ENCODE results near the gene STAMBP. TPM values are rescaled to one million over a fixed set of nuclear protein-coding genes. Genes with fewer than 3 reads are reported as not detected.
A peak's percentile ranks its signal among the peaks of the same experiment; 100 is the strongest.

The STAMBP gene
- total and polyA plus RNA-seq, 8 donors: 22.6 to 84.9 (median 33.1) TPM

- TF ChIP-seq POLR2A (IDR thresholded peaks at IDR 0.05): no peak
- no peak for TF ChIP-seq EP300 (IDR thresholded peaks at IDR 0.05)
- no peak for TF ChIP-seq POLR2AphosphoS5 (IDR thresholded peaks at IDR 0.05)
- TF ChIP-seq CTCF (IDR thresholded peaks at IDR 0.05): no peak
- H3K4me3 ChIP-seq: no peak overlapping the region
- H3K9me3 ChIP-seq: no peaks in the 10 kb centered on the region
- no peaks in the 10 kb centered on the region for H3K27me3 ChIP-seq
- WGBS, 5 donors: 84 to 95% (median 91%) methylated on average over 6 of the region's 6 CpGs
- intact Hi-C loops (cut with DNase I; ENCODE audit: low total_unique reads): no loop called here
- no peak overlapping the region for H3K27ac ChIP-seq
- no peaks in the 10 kb centered on the region for H3K4me1 ChIP-seq
- peaks cover 21 to 97% (median 94%) of the 10 kb centered on the region in 4 donors for H3K36me3 ChIP-seq
- no peak for DNase-seq
Observed at GRCh38 chr2:73859721-73860586, 31.2 kb downstream of the STAMBP start.

DNA sequence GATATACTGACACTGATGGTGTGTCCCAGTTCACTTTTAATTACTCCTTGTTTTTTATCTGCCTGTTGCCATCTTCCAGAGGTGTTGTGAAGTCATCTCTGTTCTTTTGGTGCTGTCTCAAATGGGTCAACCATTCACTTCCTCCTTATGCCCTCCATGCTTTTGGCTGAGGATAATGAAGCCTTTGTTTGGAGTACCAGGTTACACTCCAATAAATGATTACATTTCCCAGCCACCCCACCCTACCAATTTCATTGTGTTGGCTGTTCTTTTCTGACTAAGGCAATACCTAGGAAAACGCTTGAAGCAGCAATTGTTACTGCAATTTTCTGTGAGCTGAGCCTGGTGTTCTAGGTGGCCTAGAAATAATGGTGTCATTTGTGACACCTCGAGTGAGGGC is 34.2 kb downstream of the STAMBP start:
- H3K27me3 ChIP-seq: no peaks in the 10 kb centered on the region
- intact Hi-C loops (cut with DNase I; ENCODE audit: low total_unique reads): no loop called here
- no peak for DNase-seq
- 30 to 75% (median 48%) methylated on average over 2 of the region's 2 CpGs for WGBS, 5 donors
- H3K4me1 ChIP-seq: no peaks in the 10 kb centered on the region
- no peak for TF ChIP-seq CTCF (IDR thresholded peaks at IDR 0.05)
- no peak for TF ChIP-seq POLR2A (IDR thresholded peaks at IDR 0.05)
- TF ChIP-seq POLR2AphosphoS5 (IDR thresholded peaks at IDR 0.05): no peak
- no peak for TF ChIP-seq EP300 (IDR thresholded peaks at IDR 0.05)
- H3K9me3 ChIP-seq: no peaks in the 10 kb centered on the region
- H3K36me3 ChIP-seq: peaks cover 16 to 92% (median 90%) of the 10 kb centered on the region in 4 donors
- H3K27ac ChIP-seq: no peak overlapping the region
- no peak overlapping the region for H3K4me3 ChIP-seq

DNA sequence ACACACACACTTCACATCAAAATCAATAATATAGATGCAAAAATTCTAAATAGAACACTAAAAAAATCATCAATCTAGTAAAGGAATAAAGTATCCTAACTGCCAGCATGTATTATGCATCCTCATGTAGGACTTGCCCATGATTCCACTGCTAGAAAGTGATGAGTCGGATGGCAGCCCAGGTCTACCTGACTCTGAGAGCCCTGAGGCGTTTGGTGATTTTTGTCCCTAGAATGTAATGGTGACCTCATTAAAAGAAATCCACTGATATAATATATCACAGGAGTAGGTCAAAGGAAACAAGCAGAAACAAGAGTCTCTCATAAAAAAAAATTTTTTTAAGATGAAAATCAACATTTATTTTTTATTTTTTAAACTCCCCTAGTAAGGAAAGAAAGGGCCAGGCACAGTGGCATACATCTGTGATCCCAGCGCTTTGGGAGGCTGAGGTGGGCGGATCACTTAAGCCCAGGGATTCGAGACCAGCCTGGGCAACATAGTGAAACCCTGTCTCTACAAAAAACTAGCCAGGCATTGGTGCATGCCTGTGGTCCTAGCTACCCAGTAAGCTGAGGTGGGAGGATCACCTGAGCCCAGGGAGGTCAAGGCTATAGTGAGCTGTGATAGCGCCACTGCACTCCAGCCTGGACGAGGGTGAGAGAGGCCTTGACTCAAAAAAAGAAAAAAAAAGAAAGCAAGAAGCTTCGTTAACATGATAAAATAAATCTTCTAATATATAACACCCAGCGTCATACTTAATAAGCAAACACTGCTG is 39.6 kb downstream of the STAMBP start:
- 83 to 95% (median 92%) methylated on average over 9 of the region's 9 CpGs for WGBS, 5 donors
- intact Hi-C loops (cut with DNase I; ENCODE audit: low total_unique reads): no loop called here
- peaks cover 0 to 11% (median 3%) of the 10 kb centered on the region in 4 donors for H3K4me1 ChIP-seq
- TF ChIP-seq POLR2A (IDR thresholded peaks at IDR 0.05) (no peak), CTCF (IDR thresholded peaks at IDR 0.05) (no peak), POLR2AphosphoS5 (IDR thresholded peaks at IDR 0.05) (no peak), EP300 (IDR thresholded peaks at IDR 0.05) (no peak)
- H3K27ac ChIP-seq: peak overlapping the region in 1 of 5 donors; percentile 35
- H3K9me3 ChIP-seq: no peaks in the 10 kb centered on the region
- H3K4me3 ChIP-seq: no peak overlapping the region
- no peaks in the 10 kb centered on the region for H3K27me3 ChIP-seq
- peaks cover 0 to 40% (median 40%) of the 10 kb centered on the region in 4 donors for H3K36me3 ChIP-seq
- no peak for DNase-seq

- peak; percentile 37 to 93 for DNase-seq
- Histone ChIP-seq H3K36me3 (peaks cover 0 to 24% (median 23%) of the 10 kb centered on the region in 4 donors), H3K9me3 (no peaks in the 10 kb centered on the region), H3K27ac (peak overlapping the region in 4 of 5 donors; percentile 64 to 81 (median 70)), H3K4me1 (peaks cover 0 to 12% (median 3%) of the 10 kb centered on the region in 4 donors), H3K27me3 (no peaks in the 10 kb centered on the region), H3K4me3 (no peak overlapping the region)
- 34 to 75% (median 43%) methylated on average over 4 of the region's 4 CpGs for WGBS, 5 donors
- intact Hi-C loops (cut with DNase I; ENCODE audit: low total_unique reads): no loop called here
- TF ChIP-seq EP300 (IDR thresholded peaks at IDR 0.05) (no peak), POLR2AphosphoS5 (IDR thresholded peaks at IDR 0.05) (peak; percentile 41 to 64 (median 61))
Observed at GRCh38 chr2:73870084-73870483, 41.3 kb downstream of the STAMBP start.
